D721Med (cell line): ENCODE results near the gene ARL8B.
A peak's percentile ranks its signal among the peaks of the same experiment; 100 is the strongest.
"Not testable (repeated sequence)": the region's sequence is repeated elsewhere in the genome, so short reads cannot be mapped to it uniquely, and the experiment has no call there.

ENCODE experiments used
- DNase-seq: peaks from one replicate; pipeline ENCODE4 v3.0.0; 2011; ENCODE audit warnings: low spot score; ENCODE audit not compliant: insufficient read length
- FAIRE-seq: peaks from 2 replicates; lab custom pipeline; 2011; peaks lifted over from hg19 to GRCh38; lab: Jason Lieb, UNC
- TF ChIP-seq, protein P1 (sequence below): IDR thresholded peaks from 2 replicates; pipeline ENCODE4 v1.5.1; 2012; ENCODE audit warnings: mild to moderate bottlenecking, control low read depth; ENCODE audit not compliant: insufficient read depth; ENCODE audit errors: missing control alignments

The ARL8B gene

GRCh38 chr3:5112043-5112442, 10.0 kb upstream of the ARL8B start:
- DNase-seq, result no peak
- TF ChIP-seq, protein P1, sequence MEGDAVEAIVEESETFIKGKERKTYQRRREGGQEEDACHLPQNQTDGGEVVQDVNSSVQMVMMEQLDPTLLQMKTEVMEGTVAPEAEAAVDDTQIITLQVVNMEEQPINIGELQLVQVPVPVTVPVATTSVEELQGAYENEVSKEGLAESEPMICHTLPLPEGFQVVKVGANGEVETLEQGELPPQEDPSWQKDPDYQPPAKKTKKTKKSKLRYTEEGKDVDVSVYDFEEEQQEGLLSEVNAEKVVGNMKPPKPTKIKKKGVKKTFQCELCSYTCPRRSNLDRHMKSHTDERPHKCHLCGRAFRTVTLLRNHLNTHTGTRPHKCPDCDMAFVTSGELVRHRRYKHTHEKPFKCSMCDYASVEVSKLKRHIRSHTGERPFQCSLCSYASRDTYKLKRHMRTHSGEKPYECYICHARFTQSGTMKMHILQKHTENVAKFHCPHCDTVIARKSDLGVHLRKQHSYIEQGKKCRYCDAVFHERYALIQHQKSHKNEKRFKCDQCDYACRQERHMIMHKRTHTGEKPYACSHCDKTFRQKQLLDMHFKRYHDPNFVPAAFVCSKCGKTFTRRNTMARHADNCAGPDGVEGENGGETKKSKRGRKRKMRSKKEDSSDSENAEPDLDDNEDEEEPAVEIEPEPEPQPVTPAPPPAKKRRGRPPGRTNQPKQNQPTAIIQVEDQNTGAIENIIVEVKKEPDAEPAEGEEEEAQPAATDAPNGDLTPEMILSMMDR, result no peak
- peak; percentile 29 for FAIRE-seq

- DNase-seq, FAIRE-seq: not testable (repeated sequence)
Observed at GRCh38 chr3:5113726-5114125, 8.4 kb upstream of the ARL8B start.

DNA sequence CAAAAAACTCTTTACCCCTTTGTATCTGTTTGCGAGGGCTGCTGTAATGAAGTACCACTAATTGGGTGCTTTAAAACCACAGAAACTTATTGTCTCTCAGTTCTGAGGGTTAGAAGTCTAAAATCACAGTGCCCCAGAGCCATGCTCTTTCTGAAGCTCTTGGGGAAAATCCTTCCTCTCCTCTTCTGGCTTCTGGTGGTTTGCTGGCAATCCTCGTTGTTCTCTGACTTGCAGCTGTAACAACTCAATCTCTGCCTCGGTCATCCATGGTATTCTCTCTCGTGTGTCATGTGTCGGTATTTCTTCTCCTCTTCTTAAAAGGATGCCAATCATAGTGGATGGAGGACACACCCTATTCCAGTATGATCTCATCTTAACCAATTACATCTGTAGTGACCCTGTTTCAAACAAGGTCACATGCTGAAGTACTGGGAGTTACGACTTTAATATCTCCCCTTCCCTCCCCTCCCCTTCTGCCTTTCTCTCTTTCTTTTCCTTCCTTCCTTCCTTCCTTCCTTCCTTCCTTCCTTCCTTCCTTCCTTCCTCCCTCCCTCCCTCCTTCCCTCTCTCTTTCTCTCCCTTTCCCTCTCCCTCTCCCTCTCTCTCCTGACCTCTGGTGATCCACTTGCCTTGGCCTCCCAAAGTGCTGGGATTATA, 6.5 kb upstream of the ARL8B start:
- FAIRE-seq (no peak), DNase-seq (no peak)
- TF ChIP-seq, protein P1, result no peak

GRCh38 chr3:5116538-5116937, 5.6 kb upstream of the ARL8B start:
- TF ChIP-seq, protein P1, result no peak
- no peak for FAIRE-seq
- DNase-seq, result no peak

DNA sequence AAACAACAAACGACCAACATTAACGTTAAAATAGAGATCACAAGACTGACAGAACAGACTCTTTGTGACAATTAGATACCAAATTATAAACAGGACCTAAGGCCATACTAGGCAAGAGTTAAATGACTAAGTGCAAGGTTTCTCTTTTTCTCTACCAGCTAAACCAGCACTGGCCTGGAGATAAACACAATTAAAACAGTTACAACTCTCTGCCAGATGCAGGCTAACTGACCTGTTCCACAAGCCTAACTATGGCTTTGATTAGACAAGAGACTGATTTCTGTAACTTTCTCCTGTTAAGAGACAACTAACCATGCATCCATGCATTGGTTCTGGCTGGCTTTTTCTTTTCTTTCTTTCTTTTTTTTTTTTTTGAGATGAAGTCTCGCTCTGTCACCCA, 1.6 kb upstream of the ARL8B start:
- DNase-seq (no peak), FAIRE-seq (no peak)
- TF ChIP-seq, protein P1, result no peak

DNA sequence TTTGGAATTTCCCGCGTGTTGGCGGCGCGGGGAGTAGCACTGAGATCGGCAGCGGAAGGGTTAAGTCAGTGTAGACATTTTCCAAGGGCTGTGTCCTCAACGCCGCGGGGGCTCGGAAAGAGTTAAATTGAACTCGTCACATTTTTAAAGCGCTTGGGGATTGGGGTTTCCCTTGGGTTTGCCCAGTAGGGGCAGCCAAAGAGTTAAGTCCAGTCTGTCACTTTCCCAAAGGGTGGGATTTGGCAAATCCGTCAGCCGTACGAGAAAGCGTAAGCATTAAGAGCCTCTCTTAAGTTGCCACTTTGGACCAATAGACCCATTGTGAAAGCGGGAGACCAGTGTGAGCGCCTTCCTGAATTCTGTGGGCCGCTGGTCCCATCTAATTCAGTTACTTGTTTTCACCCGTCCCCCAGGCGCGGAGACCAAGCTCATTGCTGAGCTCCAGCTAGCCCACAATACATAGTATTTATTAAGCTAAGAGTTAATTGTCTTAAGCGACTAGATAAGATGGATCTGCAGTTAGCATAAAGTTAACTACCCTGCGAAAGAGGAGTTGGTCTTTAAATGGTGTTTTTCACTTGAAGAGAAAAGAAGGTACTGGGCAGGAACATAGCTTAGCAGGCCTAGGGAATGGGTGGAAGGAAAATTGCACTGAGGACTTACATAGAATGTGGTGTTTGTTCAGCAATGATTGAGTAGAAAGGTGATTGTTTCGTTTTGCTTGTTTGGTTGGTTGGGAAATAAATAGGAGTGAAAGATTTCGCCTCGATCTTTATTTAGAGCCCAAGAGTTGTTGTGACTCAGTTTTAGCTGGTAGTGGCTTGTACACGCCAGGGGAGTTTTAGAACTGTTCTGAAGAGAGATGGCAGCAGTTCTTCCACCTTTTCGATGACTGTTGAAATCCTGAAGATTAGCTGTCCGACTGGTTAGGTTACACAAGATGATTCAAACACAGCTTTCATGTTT, 932 bp downstream of the ARL8B start:
- peak; percentile 32 for FAIRE-seq
- TF ChIP-seq, protein P1, result no peak
- DNase-seq, result no peak

DNA sequence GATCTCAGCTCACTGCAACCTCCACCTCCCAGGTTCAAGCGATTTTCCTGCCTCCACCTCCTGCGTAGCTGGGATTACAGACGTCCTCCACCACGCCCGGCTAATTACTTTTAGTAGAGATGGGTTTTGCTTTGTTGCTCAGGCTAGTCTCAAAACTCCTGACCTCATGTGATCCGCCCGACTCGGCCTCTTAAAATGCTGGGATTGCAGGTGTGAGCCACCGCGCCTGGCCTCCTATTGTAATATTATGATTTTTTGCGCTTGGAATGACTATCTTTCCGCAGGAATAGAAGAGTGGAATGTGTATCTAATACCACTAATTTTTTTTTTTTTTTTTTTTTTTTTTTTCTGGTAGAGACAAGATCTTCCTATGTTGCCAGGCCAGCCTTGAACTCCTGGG, 1.8 kb downstream of the ARL8B start:
- FAIRE-seq (no peak), DNase-seq (no peak)
- TF ChIP-seq, protein P1, result no peak
